SK-N-SH treated with all-trans-retinoic acid at 6 μM for 48 hours (cell line): ENCODE results near the gene CHRNA9.

Experiments
- BACH2 ChIP-seq: fragments of 250-450 bp; sonication (Bioruptor Pico); IDR thresholded peaks from 2 replicates; pipeline ENCODE4 v1.9.0; 2021; ENCODE audit warnings: mild to moderate bottlenecking, borderline replicate concordance
- GLIS3 ChIP-seq: fragments of 250-450 bp; sonication (Bioruptor Pico); IDR thresholded peaks from 2 replicates; pipeline ENCODE4 v1.5.0; 2020; ENCODE audit warnings: mild to moderate bottlenecking, moderate library complexity
- ISL1 ChIP-seq: fragments of 250-450 bp; sonication (Bioruptor Pico); IDR thresholded peaks from 2 replicates; pipeline ENCODE4 v2.1.2; 2022; ENCODE audit warnings: mild to moderate bottlenecking, moderate library complexity
- PPARA ChIP-seq: fragments of 250-450 bp; sonication (Bioruptor Pico); IDR thresholded peaks from 2 replicates; pipeline ENCODE4 v1.5.0; 2020; ENCODE audit warnings: mild to moderate bottlenecking, borderline replicate concordance
- RARB ChIP-seq: fragments of 250-450 bp; sonication (Bioruptor Pico); IDR thresholded peaks from 2 replicates; pipeline ENCODE4 v1.8.0; 2021; ENCODE audit warnings: mild to moderate bottlenecking, moderate library complexity
- ZC3H10 ChIP-seq: fragments of 250-450 bp; sonication (Bioruptor Pico); IDR thresholded peaks from 2 replicates; pipeline ENCODE4 v1.5.1; 2021; ENCODE audit warnings: mild to moderate bottlenecking, moderate library complexity
- ZFP3 ChIP-seq: fragments of 250-450 bp; sonication (Bioruptor Pico); IDR thresholded peaks from 2 replicates; pipeline ENCODE4 v1.5.0; 2020; ENCODE audit warnings: mild to moderate bottlenecking, moderate library complexity
- ZNF565 ChIP-seq: fragments of 450-650 bp; formaldehyde crosslinking; conservative IDR thresholded peaks from 2 replicates; pipeline ENCODE4 v1.5.0; 2020; ENCODE audit warnings: low read depth, mild to moderate bottlenecking, moderate library complexity
- ZNF70 ChIP-seq: fragments of 450-650 bp; formaldehyde crosslinking; IDR thresholded peaks from 2 replicates; pipeline ENCODE4 v1.5.0; 2020; ENCODE audit warnings: mild to moderate bottlenecking, moderate library complexity
- ZNF8 ChIP-seq: fragments of 450-650 bp; formaldehyde crosslinking; IDR thresholded peaks from 2 replicates; pipeline ENCODE4 v1.5.0; 2020; ENCODE audit warnings: mild to moderate bottlenecking, moderate library complexity
- TF ChIP-seq, protein P1 (sequence below): fragments of 250-450 bp; sonication (Bioruptor Pico); IDR thresholded peaks from 2 replicates; pipeline ENCODE4 v1.8.0; 2020; ENCODE audit warnings: mild to moderate bottlenecking, moderate library complexity, borderline replicate concordance
- TF ChIP-seq, protein P2 (sequence below): fragments of 250-450 bp; sonication (Bioruptor Pico); IDR thresholded peaks from 2 replicates; pipeline ENCODE4 v1.8.0; 2021; ENCODE audit warnings: low read depth, mild to moderate bottlenecking, moderate library complexity, borderline replicate concordance
- TF ChIP-seq, protein P3 (sequence below): fragments of 250-450 bp; sonication (Bioruptor Pico); IDR thresholded peaks from 2 replicates; pipeline ENCODE4 v1.5.1; 2020; ENCODE audit warnings: low read depth, mild to moderate bottlenecking, moderate library complexity
- TF ChIP-seq, protein P4 (sequence below): fragments of 250-450 bp; sonication (Bioruptor Pico); IDR thresholded peaks from 2 replicates; pipeline ENCODE4 v1.5.1; 2021; ENCODE audit warnings: mild to moderate bottlenecking, moderate library complexity

DNA sequence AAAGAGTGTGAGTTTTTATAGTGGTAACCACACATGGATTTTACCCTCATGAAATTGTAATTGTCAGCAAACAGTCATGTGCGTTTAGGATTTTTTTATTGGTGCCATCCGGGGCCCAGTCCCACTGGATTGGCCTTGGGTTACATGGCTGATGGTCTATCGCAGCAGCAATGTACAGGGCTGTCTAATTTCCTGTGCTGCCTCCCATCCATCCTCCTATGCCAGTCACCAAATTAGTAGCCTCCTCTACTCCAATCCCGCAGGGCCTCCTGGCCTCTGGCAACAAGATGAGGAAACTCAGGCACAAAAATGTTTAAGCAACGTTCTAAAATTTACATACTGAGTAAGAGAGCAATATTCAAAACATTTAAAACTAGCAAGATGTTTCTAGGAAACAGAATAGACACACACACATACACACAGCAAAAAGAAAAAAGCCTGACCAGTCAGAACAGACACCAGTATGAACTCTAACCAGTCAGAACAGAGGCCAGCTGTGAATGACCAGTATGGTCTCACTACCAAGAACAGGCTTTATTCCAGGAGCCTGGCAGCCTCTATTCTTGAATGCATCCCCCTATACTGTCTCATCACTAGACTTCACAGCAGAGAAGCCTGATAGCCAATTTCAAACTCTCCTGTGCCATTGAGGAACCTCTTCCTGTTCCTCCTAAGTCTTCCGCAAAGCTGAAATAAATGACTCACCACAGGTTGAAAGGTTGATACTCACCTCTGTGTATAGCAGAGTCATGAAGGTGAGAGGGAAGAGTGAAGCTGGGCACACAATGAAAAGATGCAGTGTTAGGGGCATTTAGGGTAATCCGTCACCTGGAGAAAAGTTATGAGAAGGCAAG lies 42.6 kb downstream of the CHRNA9 start:
- no peak for TF ChIP-seq BACH2 (CRISPR knock-in tag)
- no peak for TF ChIP-seq ZNF565 (CRISPR knock-in tag)
- TF ChIP-seq ZC3H10, result no peak
- TF ChIP-seq, protein P1, sequence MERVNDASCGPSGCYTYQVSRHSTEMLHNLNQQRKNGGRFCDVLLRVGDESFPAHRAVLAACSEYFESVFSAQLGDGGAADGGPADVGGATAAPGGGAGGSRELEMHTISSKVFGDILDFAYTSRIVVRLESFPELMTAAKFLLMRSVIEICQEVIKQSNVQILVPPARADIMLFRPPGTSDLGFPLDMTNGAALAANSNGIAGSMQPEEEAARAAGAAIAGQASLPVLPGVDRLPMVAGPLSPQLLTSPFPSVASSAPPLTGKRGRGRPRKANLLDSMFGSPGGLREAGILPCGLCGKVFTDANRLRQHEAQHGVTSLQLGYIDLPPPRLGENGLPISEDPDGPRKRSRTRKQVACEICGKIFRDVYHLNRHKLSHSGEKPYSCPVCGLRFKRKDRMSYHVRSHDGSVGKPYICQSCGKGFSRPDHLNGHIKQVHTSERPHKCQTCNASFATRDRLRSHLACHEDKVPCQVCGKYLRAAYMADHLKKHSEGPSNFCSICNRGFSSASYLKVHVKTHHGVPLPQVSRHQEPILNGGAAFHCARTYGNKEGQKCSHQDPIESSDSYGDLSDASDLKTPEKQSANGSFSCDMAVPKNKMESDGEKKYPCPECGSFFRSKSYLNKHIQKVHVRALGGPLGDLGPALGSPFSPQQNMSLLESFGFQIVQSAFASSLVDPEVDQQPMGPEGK, result no peak
- TF ChIP-seq ZFP3 (CRISPR knock-in tag), result no peak
- TF ChIP-seq, protein P2, sequence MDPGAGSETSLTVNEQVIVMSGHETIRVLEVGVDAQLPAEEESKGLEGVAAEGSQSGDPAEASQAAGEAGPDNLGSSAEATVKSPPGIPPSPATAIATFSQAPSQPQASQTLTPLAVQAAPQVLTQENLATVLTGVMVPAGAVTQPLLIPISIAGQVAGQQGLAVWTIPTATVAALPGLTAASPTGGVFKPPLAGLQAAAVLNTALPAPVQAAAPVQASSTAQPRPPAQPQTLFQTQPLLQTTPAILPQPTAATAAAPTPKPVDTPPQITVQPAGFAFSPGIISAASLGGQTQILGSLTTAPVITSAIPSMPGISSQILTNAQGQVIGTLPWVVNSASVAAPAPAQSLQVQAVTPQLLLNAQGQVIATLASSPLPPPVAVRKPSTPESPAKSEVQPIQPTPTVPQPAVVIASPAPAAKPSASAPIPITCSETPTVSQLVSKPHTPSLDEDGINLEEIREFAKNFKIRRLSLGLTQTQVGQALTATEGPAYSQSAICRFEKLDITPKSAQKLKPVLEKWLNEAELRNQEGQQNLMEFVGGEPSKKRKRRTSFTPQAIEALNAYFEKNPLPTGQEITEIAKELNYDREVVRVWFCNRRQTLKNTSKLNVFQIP (CRISPR knock-in tag), result no peak
- TF ChIP-seq, protein P3, sequence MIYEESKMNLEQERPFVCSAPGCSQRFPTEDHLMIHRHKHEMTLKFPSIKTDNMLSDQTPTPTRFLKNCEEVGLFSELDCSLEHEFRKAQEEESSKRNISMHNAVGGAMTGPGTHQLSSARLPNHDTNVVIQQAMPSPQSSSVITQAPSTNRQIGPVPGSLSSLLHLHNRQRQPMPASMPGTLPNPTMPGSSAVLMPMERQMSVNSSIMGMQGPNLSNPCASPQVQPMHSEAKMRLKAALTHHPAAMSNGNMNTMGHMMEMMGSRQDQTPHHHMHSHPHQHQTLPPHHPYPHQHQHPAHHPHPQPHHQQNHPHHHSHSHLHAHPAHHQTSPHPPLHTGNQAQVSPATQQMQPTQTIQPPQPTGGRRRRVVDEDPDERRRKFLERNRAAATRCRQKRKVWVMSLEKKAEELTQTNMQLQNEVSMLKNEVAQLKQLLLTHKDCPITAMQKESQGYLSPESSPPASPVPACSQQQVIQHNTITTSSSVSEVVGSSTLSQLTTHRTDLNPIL (CRISPR knock-in tag), result no peak
- TF ChIP-seq, protein P4, sequence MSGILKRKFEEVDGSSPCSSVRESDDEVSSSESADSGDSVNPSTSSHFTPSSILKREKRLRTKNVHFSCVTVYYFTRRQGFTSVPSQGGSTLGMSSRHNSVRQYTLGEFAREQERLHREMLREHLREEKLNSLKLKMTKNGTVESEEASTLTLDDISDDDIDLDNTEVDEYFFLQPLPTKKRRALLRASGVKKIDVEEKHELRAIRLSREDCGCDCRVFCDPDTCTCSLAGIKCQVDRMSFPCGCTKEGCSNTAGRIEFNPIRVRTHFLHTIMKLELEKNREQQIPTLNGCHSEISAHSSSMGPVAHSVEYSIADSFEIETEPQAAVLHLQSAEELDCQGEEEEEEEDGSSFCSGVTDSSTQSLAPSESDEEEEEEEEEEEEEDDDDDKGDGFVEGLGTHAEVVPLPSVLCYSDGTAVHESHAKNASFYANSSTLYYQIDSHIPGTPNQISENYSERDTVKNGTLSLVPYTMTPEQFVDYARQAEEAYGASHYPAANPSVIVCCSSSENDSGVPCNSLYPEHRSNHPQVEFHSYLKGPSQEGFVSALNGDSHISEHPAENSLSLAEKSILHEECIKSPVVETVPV, result no peak
- no peak for TF ChIP-seq PPARA (CRISPR knock-in tag)
- no peak for TF ChIP-seq RARB (CRISPR knock-in tag)
- TF ChIP-seq ZNF8 (CRISPR knock-in tag), result no peak
- TF ChIP-seq ZNF70, result peak; percentile 59; the same call in 1 of the 2 replicates
- no peak for TF ChIP-seq ISL1 (CRISPR knock-in tag)
- no peak for TF ChIP-seq GLIS3
